ENCODE results near the gene MLKL. TPM values are rescaled to one million over a fixed set of nuclear protein-coding genes. Genes with fewer than 3 reads are reported as not detected.

Gene MLKL
- total RNA-seq, 1 donor from 2014 or later: 3.2 TPM

- intact Hi-C loops (cut with micrococcal nuclease): no loop called here
- Histone ChIP-seq H3K36me3 (peaks cover 92% of the 10 kb centered on the region), H3K4me3 (no peak overlapping the region), H3K9me3 (replicated peaks) (no peaks in the 10 kb centered on the region), H3K27me3 (ENCODE audit: low read depth) (no peaks in the 10 kb centered on the region), H3K4me1 (no peaks in the 10 kb centered on the region), H3K27ac (replicated peaks) (no peak overlapping the region)
- no peak for TF ChIP-seq CTCF (IDR thresholded peaks at IDR 0.05; ENCODE audit: borderline replicate concordance)
- no peak for DNase-seq
These were observed 58.7 kb downstream of the MLKL start for GRCh38 chr16:74641969-74642368.

GRCh38 chr16:74637742-74638453, 62.8 kb downstream of the MLKL start:
- no peak overlapping the region for H3K4me3 ChIP-seq
- peaks cover 93% of the 10 kb centered on the region for H3K36me3 ChIP-seq
- intact Hi-C loops (cut with micrococcal nuclease): no loop called here
- no peaks in the 10 kb centered on the region for H3K27me3 ChIP-seq (ENCODE audit: low read depth)
- no peaks in the 10 kb centered on the region for H3K4me1 ChIP-seq
- no peak for DNase-seq
- H3K27ac ChIP-seq (replicated peaks): no peak overlapping the region
- no peaks in the 10 kb centered on the region for H3K9me3 ChIP-seq (replicated peaks)
- no peak for TF ChIP-seq CTCF (IDR thresholded peaks at IDR 0.05; ENCODE audit: borderline replicate concordance)

GRCh38 chr16:74635303-74635702, 65.4 kb downstream of the MLKL start:
- H3K36me3 ChIP-seq: peaks cover 97% of the 10 kb centered on the region
- no peaks in the 10 kb centered on the region for H3K9me3 ChIP-seq (replicated peaks)
- no peak for TF ChIP-seq CTCF (IDR thresholded peaks at IDR 0.05; ENCODE audit: borderline replicate concordance)
- no peak for DNase-seq
- H3K27me3 ChIP-seq (ENCODE audit: low read depth): no peaks in the 10 kb centered on the region
- intact Hi-C loops (cut with micrococcal nuclease): no loop called here
- H3K4me1 ChIP-seq: no peaks in the 10 kb centered on the region
- no peak overlapping the region for H3K27ac ChIP-seq (replicated peaks)
- H3K4me3 ChIP-seq: no peak overlapping the region

GRCh38 chr16:74633686-74634085, 67.0 kb downstream of the MLKL start:
- H3K4me1 ChIP-seq: no peaks in the 10 kb centered on the region
- intact Hi-C loops (cut with micrococcal nuclease): no loop called here
- peaks cover 96% of the 10 kb centered on the region for H3K36me3 ChIP-seq
- H3K27ac ChIP-seq (replicated peaks): no peak overlapping the region
- no peak for DNase-seq
- H3K4me3 ChIP-seq: no peak overlapping the region
- no peaks in the 10 kb centered on the region for H3K9me3 ChIP-seq (replicated peaks)
- H3K27me3 ChIP-seq (ENCODE audit: low read depth): no peaks in the 10 kb centered on the region
- TF ChIP-seq CTCF (IDR thresholded peaks at IDR 0.05; ENCODE audit: borderline replicate concordance): no peak

- H3K4me1 ChIP-seq: peaks cover 19% of the 10 kb centered on the region
- H3K9me3 ChIP-seq (replicated peaks): no peaks in the 10 kb centered on the region
- H3K27ac ChIP-seq (replicated peaks): peak overlapping the region; percentile 24
- no peak for DNase-seq
- no peak overlapping the region for H3K4me3 ChIP-seq
- intact Hi-C loops (cut with micrococcal nuclease): no loop called here
- no peaks in the 10 kb centered on the region for H3K27me3 ChIP-seq (ENCODE audit: low read depth)
- peaks cover 95% of the 10 kb centered on the region for H3K36me3 ChIP-seq
- no peak for TF ChIP-seq CTCF (IDR thresholded peaks at IDR 0.05; ENCODE audit: borderline replicate concordance)
These were observed 73.0 kb downstream of the MLKL start for GRCh38 chr16:74627506-74628220.
